ENCODE data around the gene ACAA2.

DNA sequence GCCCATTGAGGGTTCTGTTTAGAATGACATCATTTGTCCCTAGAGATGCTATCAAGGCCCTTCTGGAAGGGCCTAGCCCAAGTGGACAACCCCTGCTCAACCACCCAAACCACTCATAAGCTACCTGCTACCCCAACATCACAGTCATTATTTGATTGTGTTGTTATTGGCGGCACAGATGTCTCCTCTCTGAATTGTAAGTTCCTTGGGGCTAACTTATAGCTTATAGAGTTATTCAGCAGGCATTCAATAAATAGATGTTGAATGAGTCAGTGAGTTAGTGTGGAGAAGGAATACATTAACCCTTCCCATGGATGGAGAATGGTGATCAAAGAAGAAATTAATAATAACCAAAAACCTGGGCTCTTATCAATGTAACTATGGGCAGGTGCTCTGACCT is 80.0 kb downstream of the ACAA2 start:
- TF ChIP-seq, protein P1, sequence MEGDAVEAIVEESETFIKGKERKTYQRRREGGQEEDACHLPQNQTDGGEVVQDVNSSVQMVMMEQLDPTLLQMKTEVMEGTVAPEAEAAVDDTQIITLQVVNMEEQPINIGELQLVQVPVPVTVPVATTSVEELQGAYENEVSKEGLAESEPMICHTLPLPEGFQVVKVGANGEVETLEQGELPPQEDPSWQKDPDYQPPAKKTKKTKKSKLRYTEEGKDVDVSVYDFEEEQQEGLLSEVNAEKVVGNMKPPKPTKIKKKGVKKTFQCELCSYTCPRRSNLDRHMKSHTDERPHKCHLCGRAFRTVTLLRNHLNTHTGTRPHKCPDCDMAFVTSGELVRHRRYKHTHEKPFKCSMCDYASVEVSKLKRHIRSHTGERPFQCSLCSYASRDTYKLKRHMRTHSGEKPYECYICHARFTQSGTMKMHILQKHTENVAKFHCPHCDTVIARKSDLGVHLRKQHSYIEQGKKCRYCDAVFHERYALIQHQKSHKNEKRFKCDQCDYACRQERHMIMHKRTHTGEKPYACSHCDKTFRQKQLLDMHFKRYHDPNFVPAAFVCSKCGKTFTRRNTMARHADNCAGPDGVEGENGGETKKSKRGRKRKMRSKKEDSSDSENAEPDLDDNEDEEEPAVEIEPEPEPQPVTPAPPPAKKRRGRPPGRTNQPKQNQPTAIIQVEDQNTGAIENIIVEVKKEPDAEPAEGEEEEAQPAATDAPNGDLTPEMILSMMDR (IDR thresholded peaks at IDR 0.05): no peak
- TF ChIP-seq POLR2A (IDR thresholded peaks at IDR 0.05) (no peak), EP300 (IDR thresholded peaks at IDR 0.05) (no peak)
